ENCODE data around the gene DSCAM.

The DSCAM gene

GRCh38 chr21:39969691-39970364 is 877.1 kb downstream of the DSCAM start:
- no peak for DNase-seq

DNA sequence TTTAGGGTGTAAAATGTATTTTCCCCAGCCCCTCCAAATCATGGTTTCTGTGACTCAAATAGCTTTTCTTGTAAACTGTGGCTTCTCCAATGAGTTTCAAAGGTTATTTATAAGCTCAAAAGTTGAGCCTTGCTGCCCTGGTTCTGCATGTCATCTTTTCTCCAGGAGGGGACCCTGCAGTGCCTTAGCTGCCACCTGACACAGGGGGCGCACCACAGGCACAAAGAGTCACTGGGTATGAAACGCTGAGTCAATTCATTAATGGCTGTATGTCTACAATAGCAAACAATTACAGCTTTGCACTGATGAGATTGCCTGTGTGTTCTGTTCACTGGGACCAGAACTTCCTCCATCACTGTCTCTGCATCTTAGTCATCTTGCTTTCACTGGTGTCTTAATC is 878.9 kb downstream of the DSCAM start:
- DNase-seq = no peak

GRCh38 chr21:39966786-39967185 is 880.2 kb downstream of the DSCAM start:
- no peak for DNase-seq

GRCh38 chr21:39965026-39965425 is 881.9 kb downstream of the DSCAM start:
- DNase-seq = no peak

DNA sequence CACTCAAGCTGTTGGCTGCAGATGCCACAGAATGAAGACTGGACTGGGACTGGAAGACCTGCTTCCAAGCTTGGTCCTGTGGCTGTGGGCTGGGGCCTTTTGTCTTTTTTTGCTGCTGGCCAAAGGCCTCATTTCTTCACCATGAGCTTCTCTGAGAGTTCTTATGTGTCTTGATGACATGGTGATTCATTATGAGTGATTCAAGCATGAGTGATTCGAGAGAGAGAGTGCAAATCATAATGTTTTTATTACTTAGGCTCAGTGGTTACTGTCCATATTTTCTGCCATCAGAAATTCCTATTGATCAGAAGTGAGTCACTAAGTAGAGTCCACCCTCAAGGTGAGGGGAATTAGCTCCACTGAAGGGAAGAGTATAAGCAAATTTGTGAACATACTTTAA is 885.7 kb downstream of the DSCAM start:
- DNase-seq = no peak
